SK-N-SH (cell line): ENCODE results near the gene GPRC5B.

ENCODE experiments used
- RFX5 ChIP-seq: IDR thresholded peaks from 2 replicates; pipeline ENCODE4 v1.6.1; 2012; ENCODE audit warnings: mild to moderate bottlenecking, improper control_type of control experiment, low read length
- TAF1 ChIP-seq: IDR thresholded peaks from 2 replicates; pipeline ENCODE4 v1.6.1; 2012; ENCODE audit warnings: low read depth, mild to moderate bottlenecking, low read length, moderate library complexity, borderline replicate concordance
- TF ChIP-seq, protein P1 (sequence below): IDR thresholded peaks from 2 replicates; pipeline ENCODE4; 2012

GRCh38 chr16:19861133-19861532, 23.5 kb downstream of the GPRC5B start:
- no peak for TF ChIP-seq TAF1
- TF ChIP-seq, protein P1, sequence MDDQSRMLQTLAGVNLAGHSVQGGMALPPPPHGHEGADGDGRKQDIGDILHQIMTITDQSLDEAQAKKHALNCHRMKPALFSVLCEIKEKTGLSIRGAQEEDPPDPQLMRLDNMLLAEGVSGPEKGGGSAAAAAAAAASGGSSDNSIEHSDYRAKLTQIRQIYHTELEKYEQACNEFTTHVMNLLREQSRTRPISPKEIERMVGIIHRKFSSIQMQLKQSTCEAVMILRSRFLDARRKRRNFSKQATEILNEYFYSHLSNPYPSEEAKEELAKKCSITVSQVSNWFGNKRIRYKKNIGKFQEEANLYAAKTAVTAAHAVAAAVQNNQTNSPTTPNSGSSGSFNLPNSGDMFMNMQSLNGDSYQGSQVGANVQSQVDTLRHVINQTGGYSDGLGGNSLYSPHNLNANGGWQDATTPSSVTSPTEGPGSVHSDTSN = no peak
- TF ChIP-seq RFX5 = no peak
